ENCODE data around the gene IQGAP3. TPM values are rescaled to one million over a fixed set of nuclear protein-coding genes. Genes with fewer than 3 reads are reported as not detected.

The IQGAP3 gene
- total RNA-seq = 2.3 and 2.5 TPM in 2 replicates

GRCh38 chr1:156571919-156572662, at the start of gene IQGAP3:
Gene IQGAP3, minus strand, starts transcription at chr1:156572565. Its CDS starts 36 bp downstream, at chr1:156572529.

GRCh38 chr1:156618853-156619581, 46.7 kb upstream of the IQGAP3 start, which contains the start of gene HAPLN2:
Gene HAPLN2, plus strand, starts transcription at chr1:156619415. Its CDS starts 4,076 bp downstream, at chr1:156623491.

GRCh38 chr1:156601122-156601830, 28.9 kb upstream of the IQGAP3 start, which contains the start of gene GPATCH4:
Gene GPATCH4, minus strand, starts transcription at chr1:156601479.

GRCh38 chr1:156591432-156592157, 19.2 kb upstream of the IQGAP3 start, which contains the start of gene NAXE:
Gene NAXE, plus strand, starts transcription at chr1:156591776. Its CDS starts 29 bp downstream, at chr1:156591805.

GRCh38 chr1:156579472-156579871, 7.1 kb upstream of the IQGAP3 start, which contains the start of gene TTC24:
Gene TTC24, plus strand, starts transcription at chr1:156579723. Its CDS starts 1,642 bp downstream, at chr1:156581365.

GRCh38 chr1:156500543-156500792, 71.9 kb downstream of the IQGAP3 start, which contains the start of gene MEF2D:
Gene MEF2D, minus strand, starts transcription at chr1:156500775. Its CDS starts 17,483 bp downstream, at chr1:156483292.

Other genes starting within 250 kb of the IQGAP3 start
- 323 and 340 TPM in 2 replicates for gene CCT3, start 234.3 kb downstream of the IQGAP3 start, total RNA-seq
- not detected in 2 replicates for gene TSACC, start 234.0 kb downstream of the IQGAP3 start, total RNA-seq
- gene RHBG, start 203.4 kb downstream of the IQGAP3 start, total RNA-seq = not detected in 2 replicates
- gene MEF2D, start 71.8 kb downstream of the IQGAP3 start, total RNA-seq = 4.2 and 4.3 TPM in 2 replicates
- not detected in 2 replicates for gene TTC24, start 7.2 kb upstream of the IQGAP3 start, total RNA-seq
- gene NAXE, start 19.2 kb upstream of the IQGAP3 start, total RNA-seq = 67.7 and 70.2 TPM in 2 replicates
- gene GPATCH4, start 28.9 kb upstream of the IQGAP3 start, total RNA-seq = 7.8 and 9.4 TPM in 2 replicates
- not detected in 2 replicates for gene HAPLN2, start 46.9 kb upstream of the IQGAP3 start, total RNA-seq
- not detected in 2 replicates for gene BCAN, start 69.6 kb upstream of the IQGAP3 start, total RNA-seq
- 6.1 and 6.7 TPM in 2 replicates for gene NES, start 104.8 kb upstream of the IQGAP3 start, total RNA-seq
- gene CRABP2, start 133.0 kb upstream of the IQGAP3 start, total RNA-seq = 17.5 and 37.3 TPM in 2 replicates
- gene METTL25B, start 155.9 kb upstream of the IQGAP3 start, total RNA-seq = 8.1 and 14.3 TPM in 2 replicates
- 5.5 and 7.5 TPM in 2 replicates for gene ISG20L2, start 156.2 kb upstream of the IQGAP3 start, total RNA-seq
- gene MRPL24, start 168.5 kb upstream of the IQGAP3 start, total RNA-seq = 65.1 and 66.7 TPM in 2 replicates
- 121 and 125 TPM in 2 replicates for gene HDGF, start 179.1 kb upstream of the IQGAP3 start, total RNA-seq
- 8.7 and 10.0 TPM in 2 replicates for gene PRCC, start 195.0 kb upstream of the IQGAP3 start, total RNA-seq
- gene SH2D2A, start 244.3 kb upstream of the IQGAP3 start, total RNA-seq = not detected in 2 replicates

Data from smooth muscle cell of bladder (primary cell).